Measurements from ENCODE around the gene PRRG4.
"Not testable (repeated sequence)": the region's sequence is repeated elsewhere in the genome, so short reads cannot be mapped to it uniquely, and the experiment has no call there.

PRRG4 gene

GRCh38 chr11:32829680-32830412 lies at the start of gene PRRG4:
Gene PRRG4 (plus strand): TSS chr11:32829927. CDS start chr11:32830530, 603 bp downstream.
- no peak for DNase-seq (ENCODE audit: low spot score)

- DNase-seq (ENCODE audit: low spot score), result not testable (repeated sequence)
Measured at GRCh38 chr11:32780839-32781238, 48.9 kb upstream of the PRRG4 start.

GRCh38 chr11:32781721-32782120 lies 48.0 kb upstream of the PRRG4 start:
- no peak for DNase-seq (ENCODE audit: low spot score)

- DNase-seq (ENCODE audit: low spot score), result no peak
Measured at GRCh38 chr11:32785262-32785661, 44.5 kb upstream of the PRRG4 start.

GRCh38 chr11:32786811-32787210 lies 42.9 kb upstream of the PRRG4 start:
- DNase-seq (ENCODE audit: low spot score), result no peak

- no peak for DNase-seq (ENCODE audit: low spot score)
Measured at GRCh38 chr11:32790916-32791315, 38.8 kb upstream of the PRRG4 start.

GRCh38 chr11:32792111-32792947 lies 37.4 kb upstream of the PRRG4 start:
- no peak for DNase-seq (ENCODE audit: low spot score)

- DNase-seq (ENCODE audit: low spot score), result peak; percentile 61
Measured at GRCh38 chr11:32792948-32793475, 36.7 kb upstream of the PRRG4 start.

- DNase-seq (ENCODE audit: low spot score), result no peak
Measured at GRCh38 chr11:32794439-32794838, 35.3 kb upstream of the PRRG4 start, which contains the start of gene CCDC73. Gene CCDC73 (minus strand): TSS chr11:32794662. CDS start chr11:32760243, 34,419 bp downstream.

GRCh38 chr11:32796425-32796824 lies 33.3 kb upstream of the PRRG4 start:
- no peak for DNase-seq (ENCODE audit: low spot score)

GRCh38 chr11:32809313-32809712 lies 20.4 kb upstream of the PRRG4 start:
- DNase-seq (ENCODE audit: low spot score), result peak; percentile 34

GRCh38 chr11:32817181-32817851 lies 12.4 kb upstream of the PRRG4 start:
- no peak for DNase-seq (ENCODE audit: low spot score)

GRCh38 chr11:32817852-32818183 lies 11.9 kb upstream of the PRRG4 start:
- no peak for DNase-seq (ENCODE audit: low spot score)

GRCh38 chr11:32819187-32819586 lies 10.5 kb upstream of the PRRG4 start:
- no peak for DNase-seq (ENCODE audit: low spot score)

GRCh38 chr11:32820497-32820896 lies 9.2 kb upstream of the PRRG4 start:
- DNase-seq (ENCODE audit: low spot score), result no peak

- no peak for DNase-seq (ENCODE audit: low spot score)
Measured at GRCh38 chr11:32821517-32821916, 8.2 kb upstream of the PRRG4 start.

GRCh38 chr11:32821917-32822560 lies 7.7 kb upstream of the PRRG4 start:
- no peak for DNase-seq (ENCODE audit: low spot score)

- not testable (repeated sequence) for DNase-seq (ENCODE audit: low spot score)
Measured at GRCh38 chr11:32823617-32824016, 6.1 kb upstream of the PRRG4 start.

- DNase-seq (ENCODE audit: low spot score), result no peak
Measured at GRCh38 chr11:32826113-32826512, 3.6 kb upstream of the PRRG4 start.

GRCh38 chr11:32827276-32827675 lies 2.5 kb upstream of the PRRG4 start:
- DNase-seq (ENCODE audit: low spot score), result no peak

- no peak for DNase-seq (ENCODE audit: low spot score)
Measured at GRCh38 chr11:32829157-32829679, 509 bp upstream of the PRRG4 start.

GRCh38 chr11:32830413-32830738 lies 649 bp downstream of the PRRG4 start:
- DNase-seq (ENCODE audit: low spot score), result no peak

All from CD4-positive, alpha-beta T cell treated with Interleukin-2 at 100 ng/mL for 4 hours (primary cell).